A172 (cell line): ENCODE results near the gene PLAAT4. TPM values are rescaled to one million over a fixed set of nuclear protein-coding genes. Genes with fewer than 3 reads are reported as not detected.

Experiments
- DNase-seq: peaks from one replicate; pipeline ENCODE4 v3.0.0-alpha.2; 2015; ENCODE audit warnings: low spot score
- total RNA-seq: library from RNA; depleted of rRNA; stranded (reverse); fragments of >200 nt; shearing (Covaris generic); gene quantifications from 2 replicates; pipeline ENCODE4 v1.2.3, GENCODE V29; 2014; rRNA removed

PLAAT4 gene
- 11.9 and 22.4 TPM in 2 replicates for total RNA-seq

GRCh38 chr11:63536669-63537292 lies at the start of gene PLAAT4:
TSS of gene PLAAT4 (plus strand) at chr11:63536808. CDS start at chr11:63536869, 61 bp downstream.
- peak; percentile 42 for DNase-seq

DNA sequence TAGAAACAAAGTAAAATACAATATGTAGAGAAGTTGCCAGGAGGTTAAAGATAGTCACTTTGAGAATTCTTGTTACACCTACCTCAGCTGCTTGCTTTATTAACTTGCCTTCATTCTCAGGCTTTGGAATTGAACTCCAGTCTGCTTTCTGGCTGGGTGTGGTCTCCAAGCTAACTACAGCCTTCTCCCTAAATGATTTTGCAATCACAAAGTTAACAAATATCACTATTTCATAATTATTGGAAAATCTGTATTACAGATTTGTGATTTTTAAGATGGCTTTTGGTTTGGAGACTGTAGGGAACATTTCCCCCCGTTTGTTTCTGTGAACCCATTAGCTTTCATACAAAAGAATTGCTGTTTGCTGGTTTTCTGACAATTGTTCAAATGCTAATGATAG lies 47.8 kb upstream of the PLAAT4 start:
- DNase-seq: no peak

GRCh38 chr11:63489879-63490278 lies 46.7 kb upstream of the PLAAT4 start:
- DNase-seq: peak; percentile 44

- DNase-seq: no peak
Measured at GRCh38 chr11:63490551-63491239, 45.9 kb upstream of the PLAAT4 start, which contains the start of gene PLAAT5. TSS of gene PLAAT5 (minus strand) at chr11:63491167. CDS start at chr11:63491034, 133 bp downstream.

DNA sequence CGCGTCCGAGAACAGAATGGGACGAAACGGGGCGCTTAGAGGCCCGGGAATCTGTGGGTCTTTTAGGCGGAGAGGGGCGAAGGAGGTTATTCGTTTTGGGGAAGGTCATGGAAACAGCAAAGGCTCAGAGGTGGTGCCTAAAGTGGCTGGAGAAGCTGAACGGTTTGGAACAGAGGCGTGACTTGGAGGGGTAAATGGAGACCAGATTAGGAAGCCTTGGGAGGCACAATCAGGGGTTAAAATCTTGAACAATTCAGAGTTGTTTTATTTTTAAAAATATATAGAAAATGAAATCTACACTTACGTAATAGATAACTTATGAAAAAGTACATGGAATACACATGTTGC lies 45.4 kb upstream of the PLAAT4 start:
- DNase-seq: no peak

- DNase-seq: peak; percentile 24
Measured at GRCh38 chr11:63491636-63492372, 44.8 kb upstream of the PLAAT4 start.

- no peak for DNase-seq
Measured at GRCh38 chr11:63492441-63492840, 44.2 kb upstream of the PLAAT4 start.

DNA sequence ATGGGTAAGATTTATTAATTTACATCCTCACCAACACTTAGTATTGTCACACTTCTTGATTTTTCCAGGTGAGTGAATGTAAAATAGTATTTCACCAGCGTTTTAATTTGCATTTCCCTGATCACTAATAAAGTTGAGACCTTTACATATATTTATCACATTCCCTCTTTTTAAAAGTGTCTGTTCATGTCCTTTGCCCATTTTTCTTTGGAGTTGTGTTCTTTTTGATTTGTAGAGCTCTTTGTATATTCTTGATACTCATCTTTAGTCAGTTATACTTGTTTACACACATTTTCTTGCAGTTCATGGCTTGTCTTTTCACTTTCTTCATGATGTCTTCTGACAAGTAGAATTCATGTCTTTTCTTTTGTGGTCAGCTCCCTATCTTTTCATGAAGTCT lies 43.5 kb upstream of the PLAAT4 start:
- no peak for DNase-seq

- no peak for DNase-seq
Measured at GRCh38 chr11:63494975-63495374, 41.6 kb upstream of the PLAAT4 start.

- no peak for DNase-seq
Measured at GRCh38 chr11:63499874-63500273, 36.7 kb upstream of the PLAAT4 start.

DNA sequence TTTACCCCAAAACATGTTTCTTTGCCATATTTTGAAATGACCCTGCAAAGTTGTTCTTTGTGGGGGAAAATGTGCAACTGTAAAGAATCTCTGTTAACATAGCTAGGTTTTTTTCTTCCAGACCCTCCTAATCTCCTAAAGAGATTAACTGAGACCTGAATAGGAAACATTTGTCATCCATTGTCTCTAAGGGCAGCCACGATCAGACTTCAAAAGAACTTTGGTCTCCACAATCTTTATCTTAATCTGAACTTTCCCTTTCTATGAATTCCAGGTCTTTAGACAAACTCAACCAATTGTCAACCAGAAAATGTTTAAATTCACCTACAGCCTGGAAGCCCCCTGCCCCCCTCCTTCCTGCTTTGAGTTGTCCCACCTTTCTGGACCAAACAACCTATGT lies 35.4 kb upstream of the PLAAT4 start:
- DNase-seq: no peak

- DNase-seq: no peak
Measured at GRCh38 chr11:63502252-63502820, 34.3 kb upstream of the PLAAT4 start.

- no peak for DNase-seq
Measured at GRCh38 chr11:63503492-63503891, 33.1 kb upstream of the PLAAT4 start.

DNA sequence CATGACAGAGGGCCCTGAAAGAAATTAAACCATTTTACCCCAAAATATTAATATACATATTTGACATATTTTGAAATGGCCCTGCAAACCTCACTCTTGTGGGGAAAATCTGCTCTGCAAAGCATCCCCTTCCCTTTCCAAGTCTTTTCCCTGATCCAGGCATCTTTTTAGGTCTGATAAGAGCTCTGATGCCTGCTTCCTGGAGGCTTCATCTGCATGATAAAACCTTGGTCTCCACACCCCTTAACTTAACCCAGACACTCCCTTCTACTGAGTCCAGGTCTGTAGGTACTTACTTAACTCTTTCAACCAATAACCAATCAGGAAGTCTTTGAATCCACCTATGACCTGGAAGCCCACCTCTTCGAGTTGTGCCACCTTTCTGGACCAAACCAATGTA lies 32.6 kb upstream of the PLAAT4 start:
- DNase-seq: no peak

GRCh38 chr11:63504933-63505586 lies 31.5 kb upstream of the PLAAT4 start:
- no peak for DNase-seq

GRCh38 chr11:63505857-63506528 lies 30.6 kb upstream of the PLAAT4 start, which contains the start of gene LGALS12:
TSS of gene LGALS12 (plus strand) at chr11:63506084. CDS start at chr11:63506459, 375 bp downstream.
- DNase-seq: peak; percentile 19

GRCh38 chr11:63506876-63507275 lies 29.7 kb upstream of the PLAAT4 start:
- DNase-seq: no peak

DNA sequence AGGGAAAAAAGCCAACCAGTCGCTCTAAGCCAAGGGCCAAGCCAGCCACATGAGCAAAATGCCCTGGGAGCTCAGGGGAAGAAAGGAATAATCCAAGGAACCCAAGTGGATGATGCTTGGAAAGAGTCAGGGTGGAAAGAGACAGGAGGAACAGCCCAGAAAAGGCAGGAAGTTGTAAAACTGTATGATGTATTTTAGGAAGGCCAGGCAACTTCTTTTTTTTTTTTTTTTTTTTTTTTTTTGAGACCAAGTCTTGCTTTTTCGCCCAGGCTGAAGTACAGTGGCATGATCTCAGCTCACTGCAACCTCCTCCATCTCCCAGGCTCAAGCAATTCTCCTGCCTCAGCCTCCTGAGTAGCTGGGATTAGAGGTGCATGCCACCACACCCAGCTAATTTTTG lies 29.1 kb upstream of the PLAAT4 start:
- DNase-seq: no peak

DNA sequence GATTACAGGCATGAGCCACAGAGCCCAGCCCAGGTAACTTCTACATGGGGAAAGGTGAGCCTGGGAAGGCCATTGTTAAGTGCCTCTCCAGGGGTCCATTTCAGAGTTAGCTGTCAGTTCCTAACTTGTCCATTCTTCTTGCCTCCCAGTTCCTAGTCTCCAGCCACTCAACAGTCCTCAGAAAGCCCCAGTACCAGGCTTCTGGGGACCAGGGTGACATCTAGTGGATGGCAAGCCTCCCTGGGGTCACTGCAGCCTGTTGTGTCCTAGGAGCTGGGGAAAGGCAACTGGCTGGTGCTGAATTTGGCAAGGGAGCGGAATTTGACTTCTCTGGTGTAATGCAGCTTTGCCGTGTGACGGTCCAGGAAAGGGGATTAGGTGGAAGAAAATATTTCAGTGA lies 28.6 kb upstream of the PLAAT4 start:
- DNase-seq: peak; percentile 23

- DNase-seq: no peak
Measured at GRCh38 chr11:63508745-63509144, 27.9 kb upstream of the PLAAT4 start.

- peak; percentile 44 for DNase-seq
Measured at GRCh38 chr11:63510360-63511047, 26.1 kb upstream of the PLAAT4 start.
